H4 (cell line): ENCODE results near the gene UBXN10. TPM values are rescaled to one million over a fixed set of nuclear protein-coding genes. Genes with fewer than 3 reads are reported as not detected.

ENCODE experiments used
- DNase-seq: peaks from one replicate; pipeline ENCODE4 v3.0.0-alpha.2; 2015; ENCODE audit warnings: low spot score
- total RNA-seq: library from RNA; depleted of rRNA; stranded (reverse); fragments of >200 nt; shearing (Covaris generic); gene quantifications from 2 replicates; pipeline ENCODE4 v1.2.3, GENCODE V29; 2014; rRNA removed

UBXN10 gene
- total RNA-seq, 1 experiment from 2014 or later: not detected

GRCh38 chr1:20234788-20235535 lies 49.1 kb downstream of the UBXN10 start:
- no peak for DNase-seq

GRCh38 chr1:20237646-20238045 lies 51.8 kb downstream of the UBXN10 start:
- no peak for DNase-seq

GRCh38 chr1:20240012-20240411 lies 54.1 kb downstream of the UBXN10 start:
- DNase-seq: no peak

- no peak for DNase-seq
Measured at GRCh38 chr1:20242890-20243479, 57.1 kb downstream of the UBXN10 start.

Other genes starting within 250 kb of the UBXN10 start
- gene PLA2G2A, start 206.5 kb upstream of the UBXN10 start, total RNA-seq: not detected in 2 replicates
- gene PLA2G5, start 115.9 kb upstream of the UBXN10 start, total RNA-seq: not detected in 2 replicates
- gene PLA2G2D, start 66.6 kb upstream of the UBXN10 start, total RNA-seq: not detected in 2 replicates
- not detected in 2 replicates for gene PLA2G2F, start 46.8 kb upstream of the UBXN10 start, total RNA-seq
- not detected in 2 replicates for gene PLA2G2C, start 422 bp downstream of the UBXN10 start, total RNA-seq
- not detected in 2 replicates for gene VWA5B1, start 104.8 kb downstream of the UBXN10 start, total RNA-seq